Renal cortical epithelial cell (primary cell): ENCODE data around the gene CAPN15. TPM values are rescaled to one million over a fixed set of nuclear protein-coding genes. Genes with fewer than 3 reads are reported as not detected.
A peak's percentile ranks its signal among the peaks of the same experiment; 100 is the strongest.

Experiments
- DNase-seq: peaks from one replicate; pipeline ENCODE4 v3.0.0-alpha.2; 2011; ENCODE audit warnings: low read depth
- total RNA-seq: library from RNA; depleted of rRNA; stranded (reverse); fragments of >200 nt; gene quantifications from 2 replicates; pipeline ENCODE4 v1.2.3, GENCODE V29; 2014

CAPN15 gene
- total RNA-seq, 1 donor from 2014 or later = 82.0 TPM

DNA sequence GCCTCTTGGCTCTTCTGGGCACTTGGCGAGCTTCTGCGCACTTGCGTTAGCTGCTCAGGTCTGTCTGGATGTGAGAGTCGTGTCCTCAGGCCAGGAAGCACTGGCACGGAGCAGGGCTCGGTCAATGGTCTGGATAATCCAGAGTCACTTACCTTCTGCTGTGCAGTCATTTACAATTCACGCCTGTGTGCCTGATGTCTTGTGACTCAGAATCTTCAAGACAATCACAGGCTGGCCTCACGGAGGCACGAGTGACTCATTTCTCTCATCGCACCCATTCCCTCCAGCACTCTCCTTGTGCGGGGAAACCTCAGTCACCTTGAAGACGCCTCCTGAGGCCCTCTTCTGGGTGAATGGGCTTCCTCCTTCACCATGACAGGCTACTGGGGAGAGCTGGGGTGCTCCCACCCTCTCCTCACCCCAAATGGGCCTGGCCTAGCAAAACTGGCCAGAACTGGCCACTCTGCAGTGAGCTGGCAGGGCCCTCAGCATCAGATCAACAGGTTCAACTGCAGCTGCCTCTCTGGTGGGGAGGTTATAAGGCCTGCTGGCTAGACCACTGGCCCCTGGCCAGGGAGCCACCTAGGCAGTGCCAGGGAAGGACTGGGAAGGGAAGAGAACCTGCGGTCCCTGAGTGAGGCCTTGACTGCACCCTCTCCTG, 1.9 kb upstream of the CAPN15 start:
- DNase-seq = peak; percentile 97

DNA sequence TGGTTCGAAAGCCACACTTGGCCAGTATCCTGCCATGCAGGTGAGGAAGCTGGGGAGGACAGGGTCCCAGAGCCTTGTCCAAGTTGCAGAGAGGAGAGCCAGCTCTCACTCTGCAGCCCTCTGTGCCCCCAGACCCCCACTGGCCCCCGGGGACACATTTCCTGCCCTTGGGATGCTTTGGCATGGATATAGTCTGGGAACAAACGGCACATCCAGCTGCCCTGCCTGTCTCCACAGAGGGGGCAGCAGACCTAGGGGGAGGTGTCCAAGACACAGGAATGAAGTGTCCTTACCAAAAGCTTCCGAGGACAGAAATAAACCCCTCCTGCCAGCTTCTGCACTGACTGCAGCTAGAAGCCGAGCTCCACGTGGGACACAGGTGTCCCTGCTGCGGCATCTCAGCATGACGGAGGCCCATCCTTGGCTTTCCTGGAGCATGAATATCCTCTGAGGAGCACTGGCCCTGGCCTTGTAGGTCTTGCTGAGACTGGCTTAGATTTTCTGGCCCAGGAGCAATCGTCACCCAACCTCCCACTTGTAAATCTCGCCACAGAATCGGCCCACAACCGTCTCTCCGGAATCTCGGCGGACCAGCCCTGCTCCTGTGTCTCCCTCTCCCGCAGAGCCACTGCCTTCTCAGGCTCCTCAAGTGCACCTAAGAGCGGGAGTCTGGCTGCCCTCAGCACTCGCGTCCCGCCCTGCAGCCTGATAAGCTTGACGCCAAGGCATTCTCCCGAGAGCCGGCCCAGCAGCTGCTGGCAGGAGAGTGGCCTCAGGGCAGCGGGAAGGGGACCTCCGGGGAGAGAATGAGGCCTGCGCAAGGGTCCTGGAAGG, 1.1 kb upstream of the CAPN15 start:
- no peak for DNase-seq

DNA sequence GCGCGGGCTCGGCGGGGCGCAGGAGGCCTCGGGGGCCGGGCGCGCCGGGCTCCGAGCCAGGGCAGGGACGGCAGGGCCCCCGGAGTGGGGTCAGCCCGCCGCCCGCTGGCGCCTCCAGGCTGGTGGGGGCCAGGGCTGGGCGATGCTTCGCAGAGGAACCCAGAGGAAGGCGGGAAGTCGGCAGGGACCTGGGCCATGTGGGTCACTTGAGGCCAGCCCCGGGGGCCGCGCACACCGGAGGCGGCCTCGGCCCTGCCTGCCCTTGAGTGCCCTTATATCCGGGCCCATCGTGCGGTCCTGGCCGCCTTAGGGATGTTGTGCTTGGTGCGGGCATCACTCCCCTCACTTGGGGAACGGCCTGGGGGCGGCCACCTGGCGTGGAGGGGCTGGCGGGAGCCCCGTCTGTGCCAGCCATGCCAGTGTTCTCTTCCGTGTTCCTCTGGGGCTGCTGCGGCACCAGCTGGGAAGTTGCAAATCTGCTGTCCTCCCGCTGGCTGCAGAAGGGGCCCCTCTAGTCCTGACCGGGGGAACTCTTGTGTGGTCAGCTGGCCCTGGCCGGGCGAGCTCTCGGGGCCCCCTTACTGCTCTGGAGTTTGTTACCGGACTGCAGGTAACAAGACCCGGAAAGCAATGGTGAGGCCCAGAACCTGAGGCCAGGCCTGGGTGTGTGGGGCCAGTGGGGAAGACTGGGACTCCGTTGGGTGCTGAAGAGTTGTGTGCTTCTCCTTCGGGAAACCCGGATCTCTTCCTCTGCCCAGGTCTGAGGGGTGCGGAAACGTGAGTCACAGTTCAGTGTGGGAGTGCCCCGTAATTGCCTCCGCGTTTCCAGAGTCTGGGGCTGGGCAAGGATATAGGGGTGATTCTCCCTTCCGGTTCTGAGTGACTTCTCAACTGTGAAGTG, 849 bp downstream of the CAPN15 start:
- DNase-seq = peak; percentile 51

DNA sequence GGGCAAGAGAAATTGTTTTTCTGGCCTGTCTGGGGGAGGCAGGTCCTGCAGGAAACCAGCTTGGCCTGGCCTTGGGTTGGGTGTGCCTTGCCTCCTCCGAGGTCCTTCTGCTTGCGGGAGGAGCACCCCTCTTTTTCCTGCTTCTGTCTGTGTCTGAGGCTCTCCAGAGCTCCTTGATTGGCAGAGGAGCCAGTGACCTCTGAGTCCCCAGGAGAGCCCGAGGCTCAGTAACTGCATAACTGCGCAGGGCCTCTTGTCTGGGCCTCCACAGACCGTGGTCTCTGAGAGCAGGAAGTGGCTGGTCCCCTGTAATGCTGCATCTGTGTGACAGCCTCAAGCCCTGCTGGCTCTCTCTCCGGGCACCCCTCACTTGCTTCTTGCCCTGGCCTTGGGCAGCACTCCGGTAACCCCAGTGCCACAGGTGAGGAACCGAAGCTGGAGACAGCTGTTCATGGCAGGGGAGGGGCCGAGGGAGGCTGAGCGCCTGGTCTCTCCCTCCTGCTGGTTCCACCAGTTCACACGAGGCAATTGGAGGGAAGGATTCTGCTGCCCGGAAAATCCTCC, 1.6 kb downstream of the CAPN15 start:
- no peak for DNase-seq

DNA sequence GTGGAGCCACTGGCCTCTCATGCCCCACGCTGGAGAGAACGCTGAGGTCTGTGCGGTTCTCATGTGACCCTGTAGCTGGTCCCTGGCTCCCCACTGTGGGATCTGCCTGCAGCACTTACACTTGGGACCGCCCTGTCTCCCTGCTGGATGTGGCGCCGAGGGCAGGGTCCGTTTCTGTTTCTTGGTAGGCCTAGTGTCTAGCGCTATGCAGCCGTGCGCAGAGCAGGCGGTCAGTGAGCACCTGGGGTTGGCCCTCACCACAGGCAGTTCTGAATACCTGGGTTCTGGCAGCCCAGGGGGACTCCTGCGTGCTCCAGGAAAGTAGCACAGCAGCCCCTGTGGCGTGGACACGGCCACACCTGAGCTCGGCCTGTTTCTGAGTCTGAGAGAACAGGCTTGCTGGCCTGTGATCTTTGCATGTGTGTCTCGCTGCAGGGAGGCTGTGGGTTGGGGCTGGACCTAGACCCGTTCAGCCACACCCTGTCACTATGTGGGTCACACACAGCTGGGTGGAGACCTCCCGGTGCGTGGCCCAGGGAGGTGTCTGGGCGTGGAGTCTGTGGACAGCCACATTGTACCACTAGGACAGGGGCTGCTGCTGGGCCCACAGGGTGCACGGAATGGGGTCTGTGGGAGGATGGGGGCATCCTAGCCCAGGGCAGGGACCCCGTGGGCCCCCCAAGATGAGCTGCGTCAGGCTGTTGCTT, 2.8 kb downstream of the CAPN15 start:
- no peak for DNase-seq

DNA sequence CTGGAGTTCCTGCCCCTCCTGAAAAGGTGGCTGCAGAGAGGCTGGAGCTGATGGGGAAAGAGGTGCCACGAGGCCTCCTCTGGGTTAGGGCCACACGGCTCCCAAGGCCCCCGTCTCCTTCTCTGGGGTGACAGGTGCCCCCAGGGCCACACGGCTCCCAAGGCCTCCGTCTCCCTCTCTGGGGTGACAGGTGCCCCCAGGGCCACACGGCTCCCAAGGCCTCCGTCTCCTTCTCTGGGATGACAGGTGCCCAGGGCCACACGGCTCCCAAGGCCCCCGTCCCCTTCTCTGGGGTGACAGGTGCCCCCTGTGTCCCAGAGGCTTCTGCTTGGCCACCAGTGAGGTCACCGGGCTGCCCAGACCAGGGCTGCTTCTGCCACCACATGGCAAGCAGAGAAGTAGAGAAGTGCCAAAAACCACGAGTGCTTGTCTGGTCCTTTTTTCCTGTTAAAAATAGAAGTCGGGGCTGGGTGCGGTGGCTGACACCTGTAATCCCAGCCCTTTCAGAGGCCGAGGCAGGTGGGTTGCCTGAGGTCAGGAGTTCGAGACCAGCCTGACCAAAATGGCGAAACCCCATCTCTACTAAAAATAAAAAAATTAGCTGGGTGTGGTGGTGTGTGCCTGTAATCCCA, 4.1 kb downstream of the CAPN15 start:
- DNase-seq = no peak

DNA sequence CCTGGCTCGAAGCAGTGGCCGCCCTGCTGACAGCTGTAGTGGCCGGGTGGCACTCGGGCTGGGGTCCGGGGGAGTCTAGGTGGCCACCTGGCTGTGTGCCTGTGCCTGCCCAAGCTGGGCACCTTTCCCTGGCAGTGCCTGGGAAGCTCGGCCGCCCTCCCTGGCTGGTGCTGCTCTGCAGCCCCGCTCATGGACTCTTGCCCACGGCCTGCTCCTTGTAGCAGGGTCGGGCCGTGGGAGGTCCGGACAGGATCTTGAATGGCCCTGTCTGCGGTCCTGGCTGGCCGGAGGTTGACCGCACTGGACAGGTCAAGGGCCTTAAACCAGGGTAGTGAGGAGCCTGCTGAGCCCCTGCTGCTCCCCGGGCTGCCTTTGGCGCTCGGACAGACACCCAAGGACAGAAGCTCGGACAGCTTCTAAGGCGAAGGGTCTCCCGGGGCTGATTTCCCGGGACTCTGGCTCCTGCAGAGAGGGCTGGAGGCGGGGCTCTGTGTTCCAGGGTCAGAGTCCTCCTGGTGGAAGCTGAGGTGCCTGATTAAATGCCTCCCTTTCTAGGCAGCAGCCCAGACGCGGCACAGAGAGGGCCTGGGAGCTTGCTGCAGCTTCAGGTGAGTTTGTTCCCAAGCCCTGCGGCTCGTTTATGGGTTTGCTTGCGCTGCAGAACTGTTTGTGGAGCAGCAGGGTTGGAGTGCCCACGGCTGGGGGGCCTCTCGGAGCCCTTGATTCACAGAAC, 6.0 kb downstream of the CAPN15 start:
- DNase-seq = peak; percentile 21

DNA sequence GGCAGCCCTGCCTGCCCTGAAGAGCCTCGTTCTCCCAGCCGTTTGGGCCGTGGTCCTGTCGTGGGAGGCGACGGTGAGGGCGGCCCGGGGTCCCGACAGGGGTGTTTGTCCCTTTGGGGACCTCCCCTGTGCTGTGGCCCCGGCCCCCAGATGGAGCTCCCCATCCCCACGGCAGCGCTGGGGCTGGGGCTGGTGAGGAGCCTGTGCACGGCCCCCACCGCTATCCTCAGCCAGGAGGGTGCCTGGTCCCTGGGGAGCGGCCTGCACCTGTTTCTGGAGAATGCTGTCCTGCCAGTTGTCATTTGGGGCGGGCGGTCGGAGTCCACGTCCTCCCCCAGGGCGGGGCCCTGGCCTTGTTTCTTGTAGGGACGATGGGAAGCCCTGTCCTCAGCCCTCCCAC, 6.6 kb downstream of the CAPN15 start:
- no peak for DNase-seq

DNA sequence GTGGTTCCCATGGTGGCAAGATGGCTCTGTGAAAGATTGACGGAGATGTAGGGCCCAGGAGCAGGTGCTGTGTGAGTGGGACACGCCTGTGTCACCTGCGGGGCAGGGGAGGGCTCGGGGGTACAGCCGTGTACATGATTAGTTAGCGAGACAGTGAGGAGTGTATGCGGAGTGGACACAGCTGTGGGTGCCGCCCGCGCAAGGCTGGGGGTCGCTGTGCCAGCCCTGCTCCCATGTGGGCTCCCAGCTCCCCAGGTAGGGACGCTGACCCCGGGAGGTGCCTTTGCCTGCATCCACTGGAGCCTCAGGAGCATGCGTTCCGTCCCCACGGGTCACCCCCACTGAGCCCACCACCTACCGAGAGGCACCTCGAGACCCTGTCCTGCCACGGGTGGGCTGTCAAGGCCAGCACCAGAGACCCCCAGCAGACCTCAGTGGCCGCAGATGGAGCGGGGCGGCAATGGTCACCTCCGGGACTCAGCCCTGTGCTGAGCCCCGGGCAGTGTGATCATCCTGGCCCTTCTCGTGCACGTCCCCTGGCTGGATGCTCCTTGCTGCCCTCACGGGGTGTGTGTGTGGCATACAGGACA, 7.4 kb downstream of the CAPN15 start:
- DNase-seq = no peak

DNA sequence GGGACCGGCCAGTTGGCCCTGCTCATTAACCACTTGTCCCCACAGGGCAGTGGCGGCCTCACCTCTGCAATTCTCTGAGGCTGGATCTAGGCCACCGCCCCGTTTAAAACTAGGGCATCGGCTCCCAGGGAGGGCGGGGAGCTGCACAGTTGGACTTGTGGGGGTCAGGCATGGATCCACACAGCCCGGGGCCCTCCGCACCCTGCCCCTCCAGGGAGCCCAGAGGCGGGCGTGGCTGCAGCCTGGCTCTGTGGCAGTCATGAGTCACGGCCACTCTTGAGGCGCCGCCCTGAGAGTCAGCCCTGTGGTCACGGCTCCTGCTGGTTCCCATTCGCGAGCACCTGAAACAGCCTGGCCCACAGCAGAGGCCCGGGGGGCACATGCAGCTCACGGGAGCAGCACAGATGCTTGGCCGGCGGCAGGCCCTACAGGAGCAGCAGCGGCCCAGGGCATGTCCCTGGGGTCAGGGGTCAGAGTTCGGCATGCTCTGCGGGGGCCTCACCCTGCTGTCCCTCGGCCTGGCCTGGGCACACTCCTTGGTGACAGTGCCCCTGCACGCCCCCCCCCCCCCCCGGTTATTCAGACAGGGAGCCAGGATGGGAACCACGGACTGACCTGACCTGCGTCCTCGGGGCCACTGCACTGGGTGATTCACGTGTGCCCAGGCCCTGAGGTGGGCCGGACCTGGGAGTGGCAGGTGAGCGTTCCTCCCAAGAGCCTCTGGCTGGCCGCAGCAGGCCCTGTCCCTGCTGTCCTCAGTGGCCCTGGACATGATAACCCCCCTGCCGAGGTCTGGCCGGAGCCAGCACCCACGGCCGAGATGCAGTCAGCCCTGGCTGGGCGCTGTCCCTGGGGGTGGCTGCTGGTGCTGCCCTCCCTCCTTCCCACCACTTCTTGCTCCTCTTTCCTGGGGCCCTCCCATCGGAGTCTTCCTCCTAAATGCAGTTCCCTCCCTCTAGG, 8.2 kb downstream of the CAPN15 start:
- DNase-seq = peak; percentile 43

DNA sequence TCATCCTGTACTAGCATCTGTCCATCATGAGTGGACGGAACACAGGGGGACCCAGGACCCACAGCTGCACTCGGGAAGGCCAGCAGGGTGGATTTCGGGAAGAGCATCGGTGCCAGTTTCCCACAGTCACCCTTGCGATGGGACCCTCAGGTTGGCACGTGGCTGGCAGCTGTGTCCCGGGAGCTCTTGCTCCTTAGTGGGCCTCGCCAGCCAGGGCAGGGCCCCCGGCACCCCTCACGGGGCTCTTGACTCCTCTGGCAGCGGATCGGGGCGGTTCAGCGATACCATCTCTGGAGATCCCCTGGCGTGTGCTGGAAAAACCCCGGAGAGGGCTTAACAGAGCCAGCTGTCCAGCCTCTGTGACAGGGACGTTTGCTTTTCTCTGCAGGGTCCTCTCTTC, 9.2 kb downstream of the CAPN15 start:
- DNase-seq = no peak

DNA sequence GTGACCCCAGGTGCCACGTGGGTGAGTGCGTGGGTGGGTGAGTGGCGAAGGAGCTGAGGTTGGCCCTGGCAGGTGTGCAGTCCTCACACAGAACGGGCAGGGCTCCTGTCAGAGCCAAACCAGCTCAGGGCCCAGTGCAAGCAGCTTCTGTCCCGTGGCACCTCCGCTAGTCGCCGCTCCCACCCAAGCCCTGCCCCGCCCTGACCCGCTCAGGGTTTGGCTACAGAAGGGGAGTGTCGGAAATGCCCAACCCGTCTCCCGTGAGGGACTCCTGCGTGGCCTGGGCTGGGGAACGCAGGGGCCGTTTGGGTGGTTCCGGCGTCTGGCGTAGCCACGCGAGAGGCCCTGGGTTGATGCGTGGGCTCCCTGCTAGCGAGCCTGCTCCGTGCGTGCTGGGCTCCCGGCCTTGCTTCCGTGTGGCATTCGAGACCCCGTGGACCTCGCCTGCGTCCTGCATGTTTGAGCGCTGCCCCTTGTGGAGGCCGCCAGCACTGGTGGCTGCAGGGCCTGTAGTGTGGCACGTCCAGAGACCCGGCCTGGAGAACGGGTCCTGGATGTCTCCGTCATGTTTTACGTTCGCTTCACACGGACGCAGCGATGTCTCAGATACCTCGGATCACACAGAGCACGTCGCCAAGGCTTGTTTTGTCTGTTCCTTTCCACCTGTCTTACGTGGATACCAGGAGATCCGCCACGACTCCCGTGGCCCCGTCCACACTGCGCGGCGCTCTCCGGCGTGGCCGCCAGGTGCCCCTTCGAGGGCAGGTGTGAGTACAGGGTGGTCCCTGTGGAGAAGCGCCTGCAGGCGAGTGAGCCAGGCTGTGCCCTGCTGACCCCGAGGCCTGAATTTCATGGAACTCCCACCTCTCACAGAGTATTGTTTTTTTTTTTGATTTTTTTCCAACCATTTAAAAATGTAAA, 10.2 kb downstream of the CAPN15 start:
- DNase-seq = no peak

DNA sequence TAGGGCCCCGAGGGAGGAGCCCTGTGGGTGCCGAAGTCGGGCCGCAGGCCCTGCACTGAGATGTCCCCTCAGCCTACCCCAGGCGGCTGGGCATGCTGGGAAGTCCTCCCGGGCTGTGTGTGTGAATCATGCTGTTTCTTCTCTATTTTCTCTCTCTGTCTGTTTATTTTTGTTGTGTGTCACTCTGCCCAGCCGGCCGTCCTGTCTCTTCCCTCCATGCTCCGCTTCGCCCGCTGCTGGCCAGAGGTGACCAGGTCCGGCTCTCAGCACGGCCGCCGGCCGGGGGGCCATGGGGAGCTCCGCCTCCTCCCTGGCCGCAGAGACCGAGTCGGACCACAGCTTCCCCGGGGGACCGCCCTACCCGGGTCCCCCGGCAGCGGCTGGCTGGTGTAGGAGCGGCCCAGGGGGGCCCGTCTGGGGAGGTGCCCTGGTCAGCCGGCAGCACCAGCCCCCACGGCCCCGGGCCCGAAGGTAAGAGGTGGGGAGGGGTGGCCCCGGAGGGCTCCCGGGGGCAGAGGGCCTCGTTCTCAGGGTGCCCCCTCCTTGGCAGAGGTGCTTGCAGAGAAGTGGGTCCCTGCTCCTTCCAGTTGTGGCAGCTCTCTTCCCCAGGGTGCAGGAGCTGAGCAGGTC, 12.5 kb downstream of the CAPN15 start:
- DNase-seq = no peak

DNA sequence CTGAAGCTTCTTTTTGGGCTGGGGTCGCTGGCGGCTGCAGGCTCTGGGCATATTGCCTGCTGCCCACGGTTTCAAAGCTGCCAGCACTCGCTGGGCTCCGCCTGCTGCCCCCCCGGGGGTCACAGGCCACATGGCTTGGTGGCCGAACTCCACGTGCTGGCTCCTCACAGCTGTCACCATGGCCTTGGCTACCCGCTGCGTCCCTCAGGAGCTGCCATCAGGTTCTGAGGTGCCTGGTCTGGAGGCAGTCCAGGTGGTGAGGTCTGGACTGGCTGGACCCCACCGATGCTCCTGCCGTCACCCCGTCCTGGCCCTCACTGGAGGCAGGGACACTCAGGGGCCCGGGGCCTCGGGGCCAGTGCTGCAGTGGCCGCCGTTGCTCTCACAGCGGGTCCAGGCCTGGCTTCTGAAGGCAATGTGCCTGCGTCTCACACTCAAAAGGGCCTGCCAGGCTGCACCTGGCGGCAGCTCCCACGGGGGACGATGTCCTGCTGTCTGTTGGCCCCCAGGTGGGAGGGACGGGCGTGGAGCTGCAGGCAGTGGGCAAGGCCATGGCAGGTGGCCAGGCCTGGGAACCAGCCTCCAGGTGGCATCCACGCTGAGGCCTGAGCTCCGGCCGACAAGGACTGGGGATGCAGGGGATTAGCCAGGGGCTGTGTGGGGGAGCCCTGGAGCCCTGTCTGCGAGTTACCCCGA, 13.3 kb downstream of the CAPN15 start:
- no peak for DNase-seq

DNA sequence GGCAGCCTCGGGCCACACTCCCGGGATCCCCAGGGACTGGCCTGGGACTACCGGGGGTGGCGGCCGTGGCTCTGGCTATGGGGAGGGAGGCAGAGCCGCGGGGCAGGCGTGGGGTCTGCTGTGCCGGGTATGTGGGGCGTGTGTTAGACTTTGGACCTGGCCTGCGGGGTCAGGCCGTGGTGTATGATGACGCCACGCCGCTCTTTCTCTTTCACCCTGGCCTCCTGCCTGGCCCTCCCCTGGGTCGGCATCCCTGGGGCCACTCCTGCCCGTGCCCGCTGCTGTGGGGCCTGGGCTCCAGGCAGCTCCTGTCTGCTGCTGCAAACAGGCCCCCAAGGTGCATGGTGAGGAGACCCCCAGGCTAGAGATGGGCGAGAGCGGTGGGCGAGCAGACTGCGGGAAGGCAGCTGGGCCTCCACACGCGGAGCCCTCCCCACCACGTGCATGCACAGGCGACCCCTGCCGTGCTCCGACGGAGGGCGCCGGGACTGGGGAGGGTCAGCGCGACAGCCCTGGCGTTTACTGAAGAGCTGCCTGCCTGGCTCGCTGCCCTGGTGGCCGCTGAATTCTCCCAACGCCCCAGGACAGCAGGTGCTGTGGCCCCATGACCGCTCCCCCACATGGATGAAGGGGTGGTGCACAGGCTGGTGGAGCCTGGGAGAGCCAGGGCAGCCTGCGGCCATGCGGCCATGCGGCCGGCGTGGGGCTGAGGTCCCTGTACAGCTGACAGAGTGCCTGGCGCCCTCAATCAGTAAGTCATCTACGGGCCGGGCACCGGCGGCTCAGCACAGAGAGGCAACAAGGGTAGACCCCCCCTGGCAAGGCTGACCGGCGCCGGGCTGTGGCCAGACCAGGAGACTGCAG, 16.0 kb downstream of the CAPN15 start:
- DNase-seq = no peak
